Kidney epithelial cell (primary cell): Measurements from ENCODE around the gene ATXN7L1. TPM values are rescaled to one million over a fixed set of nuclear protein-coding genes. Genes with fewer than 3 reads are reported as not detected.

Source experiments
- DNase-seq: peaks from one replicate; pipeline ENCODE4 v3.0.0-alpha.2; 2010; ENCODE audit warnings: low read depth
- H3K27me3 ChIP-seq: 2 replicates; pipeline ENCODE4 v1.6.0; 2011; ENCODE audit warnings: low read length; ENCODE audit not compliant: control insufficient read depth, insufficient read depth
- H3K36me3 ChIP-seq: 2 replicates; pipeline ENCODE4 v1.5.1; 2011; ENCODE audit warnings: low read length; ENCODE audit not compliant: control insufficient read depth, insufficient read depth
- H3K4me3 ChIP-seq: 2 replicates; pipeline ENCODE4 v1.5.1; 2011; ENCODE audit warnings: low read depth, mild to moderate bottlenecking, control low read depth, low read length
- total RNA-seq: library from RNA; depleted of rRNA; stranded (reverse); fragments of >200 nt; gene quantifications from 2 replicates; pipeline ENCODE4 v1.2.3, GENCODE V29; 2015
- TF ChIP-seq, protein P1 (sequence below): IDR thresholded peaks from 2 replicates; pipeline ENCODE4 v1.5.1; 2011; ENCODE audit warnings: mild to moderate bottlenecking, moderate library complexity, low read length, control low read depth, inconsistent platforms; ENCODE audit not compliant: insufficient read depth, poor library complexity, severe bottlenecking

The ATXN7L1 gene
- total RNA-seq, 1 donor from 2014 or later, result 2.4 TPM

- no peak for DNase-seq
- no peaks in the 10 kb centered on the region for H3K36me3 ChIP-seq
- H3K4me3 ChIP-seq, result no peak overlapping the region
- TF ChIP-seq, protein P1, sequence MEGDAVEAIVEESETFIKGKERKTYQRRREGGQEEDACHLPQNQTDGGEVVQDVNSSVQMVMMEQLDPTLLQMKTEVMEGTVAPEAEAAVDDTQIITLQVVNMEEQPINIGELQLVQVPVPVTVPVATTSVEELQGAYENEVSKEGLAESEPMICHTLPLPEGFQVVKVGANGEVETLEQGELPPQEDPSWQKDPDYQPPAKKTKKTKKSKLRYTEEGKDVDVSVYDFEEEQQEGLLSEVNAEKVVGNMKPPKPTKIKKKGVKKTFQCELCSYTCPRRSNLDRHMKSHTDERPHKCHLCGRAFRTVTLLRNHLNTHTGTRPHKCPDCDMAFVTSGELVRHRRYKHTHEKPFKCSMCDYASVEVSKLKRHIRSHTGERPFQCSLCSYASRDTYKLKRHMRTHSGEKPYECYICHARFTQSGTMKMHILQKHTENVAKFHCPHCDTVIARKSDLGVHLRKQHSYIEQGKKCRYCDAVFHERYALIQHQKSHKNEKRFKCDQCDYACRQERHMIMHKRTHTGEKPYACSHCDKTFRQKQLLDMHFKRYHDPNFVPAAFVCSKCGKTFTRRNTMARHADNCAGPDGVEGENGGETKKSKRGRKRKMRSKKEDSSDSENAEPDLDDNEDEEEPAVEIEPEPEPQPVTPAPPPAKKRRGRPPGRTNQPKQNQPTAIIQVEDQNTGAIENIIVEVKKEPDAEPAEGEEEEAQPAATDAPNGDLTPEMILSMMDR, result no peak
- no peaks in the 10 kb centered on the region for H3K27me3 ChIP-seq
Observed at GRCh38 chr7:105638334-105638733, 238.1 kb downstream of the ATXN7L1 start.

DNA sequence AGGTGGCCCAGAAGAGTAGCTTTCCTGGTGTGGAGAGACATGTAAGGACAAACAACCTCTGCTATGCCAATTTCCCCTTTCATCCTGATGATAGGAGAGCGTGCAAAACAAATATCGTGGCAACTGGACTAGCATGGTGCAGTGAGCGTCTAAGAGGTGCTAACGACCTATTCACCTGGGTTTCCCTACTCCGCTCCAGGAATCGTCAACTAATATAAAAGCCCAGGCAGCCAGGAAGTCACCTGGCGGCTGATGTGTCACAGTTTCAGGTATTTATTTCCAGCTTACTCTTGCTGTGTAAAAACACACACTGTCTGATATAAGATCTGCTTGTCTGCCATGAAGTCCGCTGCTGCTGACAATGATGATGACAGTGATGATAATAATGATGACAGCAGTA, 238.6 kb downstream of the ATXN7L1 start:
- Histone ChIP-seq H3K4me3 (no peak overlapping the region), H3K36me3 (no peaks in the 10 kb centered on the region), H3K27me3 (no peaks in the 10 kb centered on the region)
- no peak for DNase-seq
- TF ChIP-seq, protein P1, result no peak

GRCh38 chr7:105636982-105637381, 239.4 kb downstream of the ATXN7L1 start:
- H3K36me3 ChIP-seq, result no peaks in the 10 kb centered on the region
- no peaks in the 10 kb centered on the region for H3K27me3 ChIP-seq
- TF ChIP-seq, protein P1, result no peak
- DNase-seq, result no peak
- H3K4me3 ChIP-seq, result no peak overlapping the region

DNA sequence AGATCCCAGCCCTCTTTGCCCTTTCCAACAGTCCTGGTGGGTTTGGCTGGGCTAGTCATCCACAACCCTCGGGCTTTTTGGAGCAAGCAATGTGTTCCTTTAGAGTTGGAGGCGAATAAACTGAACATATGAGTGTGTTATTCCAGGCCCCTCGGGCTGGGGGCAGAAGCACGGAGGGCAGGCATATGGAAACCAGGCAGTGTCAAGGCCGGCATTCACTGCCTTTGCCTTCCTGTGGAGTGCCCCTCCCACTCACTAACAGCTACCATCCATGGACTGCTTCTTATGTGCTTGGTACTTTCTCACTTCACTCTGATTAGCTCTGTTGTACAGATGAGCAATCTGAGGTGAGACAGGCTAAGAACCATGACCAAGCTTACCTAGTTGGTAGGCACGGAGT, 241.2 kb downstream of the ATXN7L1 start:
- H3K36me3 ChIP-seq, result no peaks in the 10 kb centered on the region
- H3K27me3 ChIP-seq, result no peaks in the 10 kb centered on the region
- no peak for DNase-seq
- H3K4me3 ChIP-seq, result no peak overlapping the region
- TF ChIP-seq, protein P1, result no peak

GRCh38 chr7:105625986-105626385, 250.4 kb downstream of the ATXN7L1 start:
- no peaks in the 10 kb centered on the region for H3K36me3 ChIP-seq
- no peak overlapping the region for H3K4me3 ChIP-seq
- no peaks in the 10 kb centered on the region for H3K27me3 ChIP-seq
- TF ChIP-seq, protein P1, result no peak
- DNase-seq, result no peak

DNA sequence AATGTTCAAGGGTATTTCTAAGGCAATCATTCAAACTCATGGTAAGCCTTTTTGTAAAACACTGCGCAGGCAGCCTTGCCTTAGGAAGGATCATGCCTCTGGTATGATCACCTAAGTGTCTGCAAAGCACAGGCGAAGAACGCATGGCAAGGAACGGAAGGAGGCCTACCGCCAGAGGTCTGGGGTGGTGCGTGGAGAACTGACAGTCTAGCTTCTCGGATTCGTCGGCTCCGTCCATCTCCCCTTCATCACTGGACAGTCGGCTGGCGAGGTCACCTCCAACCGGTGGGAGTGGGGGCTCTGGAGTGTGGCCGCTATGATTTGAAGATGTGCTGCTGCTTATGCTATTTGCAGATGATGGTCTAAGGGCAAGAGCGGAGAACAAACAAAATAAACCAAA, 252.5 kb downstream of the ATXN7L1 start:
- TF ChIP-seq, protein P1, result no peak
- H3K27me3 ChIP-seq, result no peaks in the 10 kb centered on the region
- no peaks in the 10 kb centered on the region for H3K36me3 ChIP-seq
- no peak overlapping the region for H3K4me3 ChIP-seq
- DNase-seq, result no peak
